Caki2 (cell line): ENCODE results near the gene TRIO. TPM values are rescaled to one million over a fixed set of nuclear protein-coding genes. Genes with fewer than 3 reads are reported as not detected.

Source experiments
- DNase-seq: peaks from one replicate; pipeline ENCODE4 v3.0.0-alpha.2; 2015; ENCODE audit warnings: low read depth
- in situ Hi-C: cut with HindIII; loops from 2 replicates; pipeline ENCODE4 v1.10.0; 2016; ENCODE audit warnings: low sequenced_read_pairs, low pct_unique_long_range_greater_than_20kb, mixed read lengths
- total RNA-seq: library from RNA; depleted of rRNA; stranded (reverse); fragments of >200 nt; shearing (Covaris generic); gene quantifications from 2 replicates; pipeline ENCODE4 v1.2.3, GENCODE V29; 2014; ENCODE audit warnings: low replicate concordance

Gene TRIO
- total RNA-seq, 1 experiment from 2014 or later, result 52.3 TPM

- in situ Hi-C loops, result no loop called here
- DNase-seq, result no peak
Observed at GRCh38 chr5:14510156-14510734, 367.1 kb downstream of the TRIO start.

- DNase-seq, result no peak
- in situ Hi-C loops, result no loop called here
Observed at GRCh38 chr5:14510880-14511279, 367.7 kb downstream of the TRIO start.

DNA sequence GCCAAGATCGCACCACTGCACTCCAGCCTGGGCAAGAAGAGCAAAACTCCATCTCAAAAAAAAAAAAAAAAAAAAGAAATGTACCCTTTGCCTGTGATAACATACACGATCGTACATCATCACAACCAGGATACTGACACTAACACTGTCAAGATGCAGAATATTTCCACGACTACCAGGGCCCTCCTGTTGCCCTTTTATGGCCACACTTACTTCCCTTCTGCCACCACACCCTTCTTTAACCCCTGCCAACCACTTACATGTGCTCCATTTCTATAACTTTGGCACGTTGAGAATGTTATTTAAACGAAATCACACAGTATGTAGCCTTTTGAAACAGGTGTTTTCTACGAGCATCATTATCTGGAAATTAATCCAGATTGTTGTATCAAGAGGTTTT lies 369.4 kb downstream of the TRIO start:
- no peak for DNase-seq
- in situ Hi-C loops, result no loop called here

GRCh38 chr5:14513266-14513665 lies 370.1 kb downstream of the TRIO start:
- no peak for DNase-seq
- in situ Hi-C loops, result no loop called here

GRCh38 chr5:14516901-14517300 lies 373.8 kb downstream of the TRIO start:
- in situ Hi-C loops, result no loop called here
- no peak for DNase-seq

GRCh38 chr5:14518638-14519037 lies 375.5 kb downstream of the TRIO start:
- no peak for DNase-seq
- in situ Hi-C loops, result no loop called here

DNA sequence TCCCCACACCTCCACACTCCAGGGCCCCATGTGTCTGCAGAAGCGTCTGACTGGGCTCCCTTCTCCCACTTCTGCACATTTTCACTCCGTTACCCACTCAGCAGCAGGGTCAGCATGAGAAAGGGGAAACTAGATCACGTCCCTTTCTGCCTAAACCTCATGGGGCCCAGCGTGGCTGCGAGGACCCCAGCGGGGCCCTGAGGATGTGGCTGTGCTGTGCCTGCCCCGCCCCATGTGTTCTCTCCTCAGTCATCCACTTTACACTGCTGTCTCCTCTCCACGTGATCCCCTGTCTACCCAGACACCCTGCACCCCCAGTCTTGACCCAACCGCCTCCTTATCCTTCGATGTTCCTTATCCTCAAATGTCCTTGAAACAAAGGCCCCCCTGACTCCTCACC lies 378.6 kb downstream of the TRIO start:
- DNase-seq, result no peak
- in situ Hi-C loops, result no loop called here

DNA sequence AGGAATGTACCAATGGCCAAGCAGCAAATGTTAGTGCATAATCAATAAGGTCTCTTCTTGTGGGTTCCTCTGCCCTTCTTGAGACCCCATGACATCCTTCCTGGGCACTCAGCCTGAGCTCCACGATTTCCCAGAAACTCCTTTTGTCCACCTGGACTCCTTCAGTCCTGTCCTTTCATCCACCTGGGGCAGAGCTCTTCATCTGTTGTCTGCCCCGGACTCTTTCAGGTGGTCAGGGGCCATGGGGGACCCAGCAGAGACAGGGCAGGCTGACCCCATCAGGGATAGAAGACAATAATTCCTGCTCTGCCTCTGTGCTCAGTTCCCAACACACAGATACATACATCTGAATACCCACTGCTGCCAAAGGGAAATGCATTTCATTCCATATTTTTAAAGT lies 379.6 kb downstream of the TRIO start:
- in situ Hi-C loops, result no loop called here
- DNase-seq, result no peak

DNA sequence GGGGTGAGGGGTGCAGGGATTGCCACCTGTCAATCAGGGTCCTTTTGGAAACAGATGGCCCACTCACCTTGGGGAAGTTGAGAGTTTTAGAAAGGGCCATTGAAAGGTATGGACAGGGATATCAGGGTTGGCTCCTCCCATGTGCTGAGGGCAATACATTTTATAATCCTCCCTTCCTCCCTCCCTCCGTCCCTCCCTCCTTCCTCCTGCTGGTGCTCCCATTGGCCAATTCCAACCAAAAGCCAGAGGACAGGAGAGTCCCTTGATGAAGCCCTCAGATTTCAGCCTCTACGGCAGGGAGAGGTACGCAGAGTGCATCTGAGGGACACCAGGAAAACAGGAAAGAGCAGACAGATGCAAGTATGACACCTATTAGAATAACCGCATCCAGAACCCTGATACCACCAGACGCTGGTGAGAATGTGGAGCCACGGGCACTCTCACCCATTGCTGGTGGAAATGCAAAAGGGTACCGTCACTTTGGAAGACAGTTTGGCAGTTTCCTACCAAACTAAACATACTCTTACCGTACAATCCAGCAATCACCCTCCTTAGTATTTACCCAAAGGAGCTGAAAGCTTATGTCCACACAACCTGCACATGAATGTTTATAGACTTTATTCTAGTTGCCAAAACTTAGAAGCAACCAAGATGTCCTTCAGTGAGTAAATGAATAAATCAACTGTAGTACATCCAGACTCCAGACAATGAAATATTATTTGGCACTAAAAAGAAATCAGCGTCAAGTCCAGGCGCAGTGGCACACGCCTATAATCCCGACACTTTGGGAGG lies 380.3 kb downstream of the TRIO start:
- in situ Hi-C loops, result no loop called here
- DNase-seq, result no peak

GRCh38 chr5:14525397-14525796 lies 382.3 kb downstream of the TRIO start:
- DNase-seq, result no peak
- in situ Hi-C loops, result no loop called here

DNA sequence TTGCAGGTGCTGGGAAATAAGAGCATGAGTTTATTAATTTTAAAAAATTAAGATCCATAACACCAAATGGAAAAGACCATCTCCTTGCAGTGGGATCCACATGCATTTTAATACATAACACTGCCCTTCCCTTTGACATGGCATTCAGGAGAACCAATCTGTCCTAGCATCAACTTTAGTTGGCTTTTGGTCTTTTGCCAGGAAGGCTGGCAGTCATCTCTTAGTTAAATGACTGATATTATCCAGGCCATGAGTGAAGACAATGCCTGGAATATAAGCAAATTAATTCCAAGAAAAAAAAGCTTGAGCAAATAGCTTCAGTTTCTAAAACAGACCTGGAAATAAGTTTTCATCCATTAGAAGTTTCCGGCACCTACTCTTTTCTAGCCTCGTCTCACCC lies 383.4 kb downstream of the TRIO start:
- no peak for DNase-seq
- in situ Hi-C loops, result no loop called here

- in situ Hi-C loops, result no loop called here
- no peak for DNase-seq
Observed at GRCh38 chr5:14528115-14528514, 385.0 kb downstream of the TRIO start.

GRCh38 chr5:14528926-14529325 lies 385.8 kb downstream of the TRIO start:
- DNase-seq, result no peak
- in situ Hi-C loops, result no loop called here

GRCh38 chr5:14531668-14532067 lies 388.5 kb downstream of the TRIO start:
- in situ Hi-C loops, result no loop called here
- no peak for DNase-seq

DNA sequence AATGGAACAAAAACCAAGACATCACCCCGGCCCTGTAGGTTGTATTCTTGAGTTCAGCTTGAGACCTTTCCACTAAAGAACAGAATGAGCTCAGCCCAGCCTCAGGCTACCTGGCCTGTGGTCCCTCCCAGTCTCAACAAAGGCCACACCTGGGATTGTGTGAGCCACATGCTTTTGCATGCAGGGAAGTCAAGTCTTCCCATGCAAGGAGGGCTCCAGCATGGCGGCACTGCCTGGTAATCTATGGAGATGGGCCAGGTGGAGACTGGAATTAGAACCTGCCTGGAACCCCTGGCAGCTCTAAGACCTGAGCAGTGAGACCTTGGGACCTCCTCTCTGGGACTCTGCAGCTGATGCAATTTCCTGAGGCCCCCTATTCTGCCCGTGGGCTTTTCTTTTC lies 389.0 kb downstream of the TRIO start:
- in situ Hi-C loops, result no loop called here
- no peak for DNase-seq

DNA sequence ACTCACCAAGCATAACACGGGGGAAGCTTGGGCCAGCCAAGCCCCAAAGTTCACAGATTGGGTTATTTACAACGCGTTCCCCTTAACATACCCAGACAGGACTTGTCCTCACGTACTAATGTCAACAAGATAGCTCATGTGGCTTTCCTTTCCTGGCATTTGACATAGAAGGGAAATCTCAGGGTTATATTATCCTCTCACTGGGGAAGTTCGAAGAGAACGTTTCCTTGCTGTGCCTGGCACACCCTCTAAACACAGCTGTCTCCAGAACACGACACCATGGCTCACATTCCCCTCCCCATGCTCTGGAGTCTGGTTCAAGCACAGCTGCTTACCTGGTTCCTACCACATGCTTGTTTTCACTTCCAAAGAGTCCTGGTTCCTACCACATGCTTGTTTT lies 391.6 kb downstream of the TRIO start:
- DNase-seq, result no peak
- in situ Hi-C loops, result no loop called here

- in situ Hi-C loops, result no loop called here
- no peak for DNase-seq
Observed at GRCh38 chr5:14545308-14545707, 402.2 kb downstream of the TRIO start.

- in situ Hi-C loops, result no loop called here
- no peak for DNase-seq
Observed at GRCh38 chr5:14545862-14546261, 402.7 kb downstream of the TRIO start.

- in situ Hi-C loops, result no loop called here
- DNase-seq, result no peak
Observed at GRCh38 chr5:14547666-14548065, 404.5 kb downstream of the TRIO start.

DNA sequence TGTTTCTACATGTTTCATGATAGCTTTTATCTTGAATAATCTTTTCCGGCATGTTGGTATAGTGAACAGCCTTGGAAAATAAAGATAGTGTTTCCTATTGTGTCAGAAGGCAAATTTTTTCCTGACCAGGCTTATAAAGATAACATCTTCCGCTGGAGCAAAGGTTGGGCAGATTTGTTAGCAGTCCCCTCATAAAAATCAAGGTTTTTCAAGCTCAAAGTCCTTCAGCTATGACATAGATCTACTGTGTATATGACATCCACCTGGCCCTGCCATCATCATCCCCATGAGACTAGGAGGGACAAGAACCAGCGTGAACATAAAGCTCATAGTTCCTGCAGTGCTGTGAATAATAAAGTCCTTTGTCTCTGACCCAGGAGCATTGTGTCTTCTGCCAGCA lies 408.1 kb downstream of the TRIO start:
- in situ Hi-C loops, result no loop called here
- no peak for DNase-seq
